Islet precursor cell (in vitro differentiated cells): ENCODE results near the gene CCDC89.

ENCODE experiments used
- DNase-seq: peaks from one replicate; pipeline ENCODE4 v3.0.0-alpha.2; 2018

The CCDC89 gene

GRCh38 chr11:85685820-85686459, at the start of gene CCDC89:
Gene CCDC89, minus strand, starts transcription at chr11:85686195. Its CDS starts 65 bp downstream, at chr11:85686130.
- DNase-seq, result peak; percentile 61

- DNase-seq, result no peak
These were observed 47.0 kb upstream of the CCDC89 start for GRCh38 chr11:85732965-85733364.

GRCh38 chr11:85726381-85726780, 40.4 kb upstream of the CCDC89 start:
- no peak for DNase-seq

- no peak for DNase-seq
These were observed 39.7 kb upstream of the CCDC89 start for GRCh38 chr11:85725510-85726258.

GRCh38 chr11:85724748-85725465, 38.9 kb upstream of the CCDC89 start:
- no peak for DNase-seq

GRCh38 chr11:85723088-85723487, 37.1 kb upstream of the CCDC89 start:
- no peak for DNase-seq

- no peak for DNase-seq
These were observed 35.2 kb upstream of the CCDC89 start for GRCh38 chr11:85721191-85721590.

- peak; percentile 96 for DNase-seq
These were observed 33.2 kb upstream of the CCDC89 start for GRCh38 chr11:85718991-85719807.

GRCh38 chr11:85718126-85718943, 32.3 kb upstream of the CCDC89 start:
- no peak for DNase-seq

GRCh38 chr11:85717429-85717828, 31.4 kb upstream of the CCDC89 start:
- DNase-seq, result no peak

- DNase-seq, result no peak
These were observed 27.0 kb upstream of the CCDC89 start for GRCh38 chr11:85712953-85713352.

GRCh38 chr11:85710917-85711316, 24.9 kb upstream of the CCDC89 start:
- DNase-seq, result no peak

- DNase-seq, result no peak
These were observed 24.1 kb upstream of the CCDC89 start for GRCh38 chr11:85709941-85710702.

GRCh38 chr11:85705800-85706199, 19.8 kb upstream of the CCDC89 start:
- DNase-seq, result no peak

- no peak for DNase-seq
These were observed 19.0 kb upstream of the CCDC89 start for GRCh38 chr11:85704967-85705366.

- no peak for DNase-seq
These were observed 14.2 kb upstream of the CCDC89 start for GRCh38 chr11:85699957-85700741.

GRCh38 chr11:85698195-85698594, 12.2 kb upstream of the CCDC89 start:
- no peak for DNase-seq

GRCh38 chr11:85697747-85698146, 11.8 kb upstream of the CCDC89 start:
- DNase-seq, result no peak

- DNase-seq, result no peak
These were observed 9.6 kb upstream of the CCDC89 start for GRCh38 chr11:85695546-85695945.

GRCh38 chr11:85694385-85694980, 8.5 kb upstream of the CCDC89 start:
- no peak for DNase-seq
